ENCODE data around the gene LIPI. TPM values are rescaled to one million over a fixed set of nuclear protein-coding genes. Genes with fewer than 3 reads are reported as not detected.
"Not testable (repeated sequence)": the region's sequence is repeated elsewhere in the genome, so short reads cannot be mapped to it uniquely, and the experiment has no call there.

The LIPI gene
- total RNA-seq, 1 donor from 2014 or later, result not detected

DNA sequence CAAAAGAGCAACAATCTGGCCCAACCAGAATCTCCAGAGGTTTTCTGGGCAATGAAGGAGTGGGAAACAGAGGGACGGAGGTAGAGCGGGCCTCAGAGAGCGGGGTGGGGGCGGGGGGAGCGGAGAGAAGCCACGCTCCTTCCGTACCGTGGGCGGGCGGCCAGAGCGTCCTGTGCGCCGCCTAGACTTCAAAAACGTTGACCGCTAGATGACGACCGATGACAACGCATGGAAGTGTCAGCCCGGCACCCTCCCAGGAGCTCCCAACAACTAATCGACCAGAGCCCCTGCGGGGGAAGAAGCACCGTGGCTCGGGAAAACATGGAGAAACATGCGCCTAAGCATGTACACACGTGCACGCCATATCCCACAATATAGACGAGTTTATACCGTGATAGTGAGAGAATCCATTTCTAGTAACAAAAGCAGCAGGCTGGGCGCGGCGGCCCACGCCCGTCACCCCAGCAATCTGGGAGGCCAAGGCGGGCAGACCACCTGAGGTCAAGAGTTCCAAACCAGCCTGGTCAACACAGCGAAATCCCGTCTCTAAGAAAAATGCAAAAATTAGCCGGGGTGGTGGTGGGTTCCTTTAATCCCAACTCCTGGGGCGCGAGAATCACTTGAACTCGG, 131.9 kb downstream of the LIPI start:
- ATAC-seq (no peak), DNase-seq (ENCODE audit: missing footprints) (no peak)
- intact Hi-C loops (cut with DNase I), result no loop called here

GRCh38 chr21:14076143-14076806, 134.5 kb downstream of the LIPI start:
- intact Hi-C loops (cut with DNase I), result no loop called here
- no peak for DNase-seq (ENCODE audit: missing footprints)
- no peak for ATAC-seq

GRCh38 chr21:14075346-14076142, 135.2 kb downstream of the LIPI start:
- intact Hi-C loops (cut with DNase I), result no loop called here
- DNase-seq (ENCODE audit: missing footprints) (no peak), ATAC-seq (no peak)

DNA sequence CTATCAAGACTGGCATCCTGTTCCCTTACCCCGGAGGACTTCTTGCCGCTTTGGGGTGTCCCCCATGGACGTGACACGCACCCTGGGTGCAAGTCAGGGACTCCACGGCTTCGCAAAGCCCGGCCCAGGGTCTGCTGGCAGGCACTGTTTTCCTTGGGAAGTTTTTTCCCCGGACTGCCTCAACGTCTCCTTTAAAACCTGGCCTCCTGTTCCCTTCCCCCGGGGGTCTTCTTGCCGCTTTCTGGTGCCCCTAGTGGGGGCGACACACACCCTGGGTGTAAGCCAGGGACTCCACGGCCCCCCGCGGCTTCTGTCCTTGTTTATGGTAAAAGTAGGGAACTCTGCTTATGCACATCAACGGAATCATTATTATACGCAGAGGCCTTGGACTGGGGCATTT, 136.6 kb downstream of the LIPI start:
- ATAC-seq, result no peak
- intact Hi-C loops (cut with DNase I), result no loop called here
- no peak for DNase-seq (ENCODE audit: missing footprints)

DNA sequence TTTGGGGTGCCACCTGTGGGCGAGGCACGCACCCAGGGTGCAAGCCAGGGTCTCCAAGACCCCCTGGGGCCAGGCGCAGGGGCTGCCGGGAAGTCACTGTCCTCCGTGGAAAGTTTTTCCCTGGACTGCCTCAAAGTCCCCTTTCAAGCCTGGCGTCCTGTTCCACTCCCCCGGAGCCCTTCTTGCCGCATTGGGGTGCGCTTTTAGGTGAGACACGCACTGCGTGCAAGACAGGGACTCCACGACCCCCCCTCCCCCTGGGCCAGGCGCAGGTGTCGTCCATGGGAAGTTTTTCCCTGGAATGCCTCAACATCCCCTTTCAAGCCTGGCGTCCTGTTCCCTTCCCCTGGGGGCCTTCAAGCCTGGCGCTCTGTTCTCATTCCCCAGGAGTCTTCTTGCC, 137.1 kb downstream of the LIPI start:
- ATAC-seq (no peak), DNase-seq (ENCODE audit: missing footprints) (no peak)
- intact Hi-C loops (cut with DNase I), result no loop called here

DNA sequence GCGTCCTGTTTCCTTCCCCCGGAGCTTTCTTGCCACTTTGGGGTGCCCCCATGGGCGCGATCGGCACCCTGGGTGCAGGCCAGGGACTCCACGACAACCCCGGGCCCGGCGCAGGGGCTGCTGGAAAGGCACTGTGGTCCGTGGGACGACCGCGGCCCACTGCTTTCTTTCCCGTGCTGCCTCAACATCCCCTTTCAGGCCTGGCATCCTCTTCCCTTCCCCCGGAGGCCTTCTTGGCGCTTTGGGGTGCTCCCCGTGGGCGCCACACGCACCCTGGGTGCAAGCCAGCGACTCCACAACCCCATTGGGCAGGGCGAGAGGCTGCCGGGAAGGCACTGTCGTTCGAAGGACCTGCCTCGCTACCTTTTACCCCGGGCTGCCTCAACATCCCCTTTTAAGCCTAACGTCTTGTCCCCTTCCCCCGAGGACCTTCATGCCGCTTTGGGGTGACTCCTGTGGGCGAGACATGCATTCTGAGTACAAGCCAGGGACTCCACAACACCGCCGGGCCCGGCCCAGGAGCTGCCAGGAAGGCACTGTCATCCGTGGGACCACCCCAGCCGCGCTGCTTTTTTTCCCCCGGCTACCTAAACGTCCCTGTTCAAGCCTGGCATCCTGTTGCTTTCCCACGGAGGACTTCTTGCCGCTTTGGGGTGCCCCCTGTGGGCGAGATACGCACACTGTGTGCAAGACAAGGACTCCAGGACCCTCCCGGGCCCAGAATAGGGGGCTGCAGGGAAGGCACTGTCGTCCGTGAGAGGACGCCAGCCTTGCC, 137.8 kb downstream of the LIPI start:
- no peak for ATAC-seq
- intact Hi-C loops (cut with DNase I), result no loop called here
- no peak for DNase-seq (ENCODE audit: missing footprints)

GRCh38 chr21:14071902-14072734, 138.6 kb downstream of the LIPI start:
- DNase-seq (ENCODE audit: missing footprints) (no peak), ATAC-seq (no peak)
- intact Hi-C loops (cut with DNase I), result no loop called here

DNA sequence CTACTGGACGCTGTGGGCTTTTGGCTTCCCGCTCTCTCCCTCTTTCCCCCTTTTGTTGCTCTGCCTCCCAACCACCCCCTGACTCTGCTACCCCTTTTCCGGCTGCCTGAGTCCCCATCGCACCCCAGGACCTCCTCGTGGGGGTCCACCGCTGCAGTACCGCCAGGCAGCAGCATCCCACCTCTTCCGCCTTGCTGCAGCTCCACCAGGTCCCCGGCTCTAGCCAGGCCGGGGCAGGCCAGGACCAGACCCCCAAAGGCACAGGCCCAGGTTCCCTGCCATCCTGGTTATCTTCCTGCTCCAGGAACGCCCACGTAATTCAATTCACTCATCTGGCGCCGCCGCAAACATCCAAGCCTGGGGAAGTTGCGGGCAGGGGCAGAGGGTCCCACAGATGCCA, 139.8 kb downstream of the LIPI start:
- ATAC-seq (no peak), DNase-seq (ENCODE audit: missing footprints) (no peak)
- intact Hi-C loops (cut with DNase I), result no loop called here

- intact Hi-C loops (cut with DNase I), result no loop called here
- DNase-seq (ENCODE audit: missing footprints) (peak; percentile 73), ATAC-seq (peak; percentile 42)
Observed at GRCh38 chr21:14070049-14070893, 140.5 kb downstream of the LIPI start.

GRCh38 chr21:14064296-14064645, 146.5 kb downstream of the LIPI start:
- DNase-seq (ENCODE audit: missing footprints), result no peak
- intact Hi-C loops (cut with DNase I), result no loop called here
- no peak for ATAC-seq

DNA sequence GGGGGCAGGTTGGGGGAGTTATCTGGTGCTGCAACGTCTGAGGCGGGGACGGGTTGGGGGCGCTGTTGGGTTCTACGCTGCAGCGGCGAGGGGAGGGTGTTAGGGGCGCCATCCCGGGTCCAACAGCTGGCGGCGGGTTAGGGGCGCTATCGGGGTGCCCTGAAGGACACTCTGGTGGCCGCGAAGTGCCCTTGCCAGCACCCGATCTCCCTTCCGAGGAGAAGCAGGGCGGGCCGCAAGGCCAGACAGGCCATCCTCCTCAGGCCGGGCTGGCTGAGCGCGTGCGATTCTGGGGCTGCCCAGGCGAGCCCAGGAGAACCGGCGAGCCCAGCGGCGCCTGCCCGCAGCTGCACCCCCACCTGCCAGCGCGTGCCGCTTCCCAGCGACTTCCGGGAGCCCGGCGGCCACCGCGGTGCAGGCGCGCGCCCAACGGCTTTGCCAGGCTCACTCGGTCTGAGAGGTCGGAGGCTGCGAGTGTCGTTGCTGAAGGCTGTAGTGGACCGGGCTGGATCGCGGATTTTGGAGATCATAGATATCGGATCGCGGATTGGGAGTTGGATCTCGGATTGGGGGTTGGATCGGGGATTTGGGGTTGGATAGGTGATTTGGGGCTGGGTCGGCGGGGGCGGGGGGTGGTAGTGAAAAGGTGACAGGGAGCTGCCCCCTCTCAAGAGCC, 147.0 kb downstream of the LIPI start:
- DNase-seq (ENCODE audit: missing footprints); ATAC-seq; intact Hi-C loops (cut with DNase I): not testable (repeated sequence)

DNA sequence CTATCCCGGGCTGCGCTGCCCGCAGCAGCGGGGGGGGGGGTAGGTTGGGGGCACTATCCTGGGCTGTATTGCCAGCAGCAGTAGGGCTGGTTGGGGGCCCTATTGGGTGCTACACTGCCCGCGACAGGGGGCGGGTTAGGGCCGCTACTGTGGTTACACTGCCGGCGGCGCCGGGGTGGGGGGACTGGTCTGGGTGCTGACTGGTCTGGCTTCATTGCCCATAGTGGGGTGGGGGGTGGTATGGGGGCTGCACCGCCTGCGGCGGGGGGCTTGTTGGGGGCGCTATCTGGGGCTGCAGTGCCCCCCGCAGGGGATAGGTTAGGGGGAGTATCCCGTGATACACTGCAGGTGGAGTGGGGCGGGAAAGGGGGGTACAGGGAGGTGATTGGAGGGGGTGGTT, 148.1 kb downstream of the LIPI start:
- ATAC-seq; DNase-seq (ENCODE audit: missing footprints); intact Hi-C loops (cut with DNase I): not testable (repeated sequence)

DNA sequence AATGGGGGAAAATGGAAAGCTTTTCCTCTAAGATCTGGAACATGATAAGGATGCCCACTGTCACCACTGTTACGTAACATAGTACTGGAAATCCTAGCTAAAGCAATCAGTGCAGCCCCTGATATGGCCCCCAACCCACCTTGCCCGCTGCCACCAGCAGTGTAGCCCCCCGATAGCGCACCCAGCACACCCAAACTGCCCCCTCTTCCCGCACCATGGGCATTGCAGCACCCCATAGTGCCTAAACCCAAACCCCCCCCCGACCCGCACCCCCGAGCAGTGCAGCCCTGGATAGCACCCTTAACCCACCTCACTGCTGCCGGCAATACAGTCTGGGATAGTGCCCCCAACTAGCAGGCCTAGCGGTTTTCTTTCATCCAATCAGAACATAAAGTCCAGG, 148.9 kb downstream of the LIPI start:
- intact Hi-C loops (cut with DNase I); ATAC-seq; DNase-seq (ENCODE audit: missing footprints): not testable (repeated sequence)

GRCh38 chr21:14058995-14059627, 151.6 kb downstream of the LIPI start:
- intact Hi-C loops (cut with DNase I); DNase-seq (ENCODE audit: missing footprints): not testable (repeated sequence)
- ATAC-seq, result peak; percentile 20
